HG03108 (cell line): Measurements from ENCODE around the gene LENG8.
A peak's percentile ranks its signal among the peaks of the same experiment; 100 is the strongest.
"Not testable (repeated sequence)": the region's sequence is repeated elsewhere in the genome, so short reads cannot be mapped to it uniquely, and the experiment has no call there.

Experiments used
- ATAC-seq: cut with Tn5 transposase; IDR thresholded peaks from one replicate; pipeline ENCODE4 v1.9.1; 2021; ENCODE audit warnings: moderate library complexity; ENCODE audit not compliant: unreplicated experiment

LENG8 gene

GRCh38 chr19:54460230-54461005 is 11.4 kb downstream of the LENG8 start:
- no peak for ATAC-seq

- no peak for ATAC-seq
These were observed 12.2 kb downstream of the LENG8 start for GRCh38 chr19:54461210-54461609.

DNA sequence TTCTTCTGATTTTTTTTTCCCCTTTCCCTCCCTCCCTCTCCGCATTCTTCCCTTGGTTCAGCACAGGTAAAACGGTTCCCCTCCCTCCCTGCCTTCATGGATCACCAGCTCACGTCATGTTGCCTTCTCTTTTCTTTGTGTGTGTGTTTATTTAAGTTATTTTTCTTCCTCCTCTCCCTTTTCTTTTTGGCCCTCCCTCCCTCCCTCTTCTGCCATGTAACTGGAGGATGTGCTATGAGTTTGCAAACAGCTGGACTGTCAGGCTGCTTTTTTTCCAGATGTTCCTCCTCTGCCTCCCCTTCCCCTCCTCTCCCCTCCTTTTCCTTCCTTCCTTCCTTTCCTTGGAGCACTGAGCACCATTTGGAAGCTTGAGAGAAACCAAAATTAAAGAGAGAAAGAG is 12.6 kb downstream of the LENG8 start:
- ATAC-seq, result no peak

DNA sequence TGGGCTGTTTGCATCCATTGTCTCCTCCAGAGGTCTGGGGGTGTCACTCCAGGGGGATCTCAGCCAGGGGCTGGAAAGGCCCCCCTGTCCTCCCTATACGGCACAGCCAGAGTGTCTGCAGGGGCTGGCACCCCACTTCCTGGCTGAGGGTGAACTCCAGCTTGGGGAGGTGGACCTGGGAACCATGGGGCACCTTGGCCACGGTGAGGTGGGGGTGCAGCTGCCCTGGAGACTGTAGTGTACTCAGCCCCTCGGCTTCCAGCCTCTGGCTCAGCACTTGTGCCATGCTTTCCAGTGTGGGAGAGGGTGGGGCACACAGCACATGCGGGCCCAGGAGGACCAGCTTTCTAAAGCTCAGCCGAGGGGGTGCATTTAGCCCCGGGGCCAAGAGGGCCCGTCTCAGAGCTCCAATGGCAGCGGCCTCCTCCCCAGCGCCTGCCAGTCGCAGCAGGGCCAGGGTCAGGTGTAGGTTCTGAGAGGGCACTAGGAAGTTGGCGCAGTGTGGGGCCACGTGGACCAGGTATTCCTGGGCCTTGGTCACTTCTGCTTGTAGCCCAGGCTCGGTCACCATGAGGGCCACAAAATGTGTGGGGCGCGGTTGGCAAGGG is 13.2 kb downstream of the LENG8 start:
- ATAC-seq, result no peak

GRCh38 chr19:54462655-54463530 is 13.9 kb downstream of the LENG8 start:
- peak; percentile 9 for ATAC-seq

- ATAC-seq, result peak; percentile 42
These were observed 14.6 kb downstream of the LENG8 start, which contains the start of gene LENG9 for GRCh38 chr19:54463531-54464043. Gene LENG9, minus strand, starts transcription at chr19:54463778. Its CDS starts 252 bp downstream, at chr19:54463526.

DNA sequence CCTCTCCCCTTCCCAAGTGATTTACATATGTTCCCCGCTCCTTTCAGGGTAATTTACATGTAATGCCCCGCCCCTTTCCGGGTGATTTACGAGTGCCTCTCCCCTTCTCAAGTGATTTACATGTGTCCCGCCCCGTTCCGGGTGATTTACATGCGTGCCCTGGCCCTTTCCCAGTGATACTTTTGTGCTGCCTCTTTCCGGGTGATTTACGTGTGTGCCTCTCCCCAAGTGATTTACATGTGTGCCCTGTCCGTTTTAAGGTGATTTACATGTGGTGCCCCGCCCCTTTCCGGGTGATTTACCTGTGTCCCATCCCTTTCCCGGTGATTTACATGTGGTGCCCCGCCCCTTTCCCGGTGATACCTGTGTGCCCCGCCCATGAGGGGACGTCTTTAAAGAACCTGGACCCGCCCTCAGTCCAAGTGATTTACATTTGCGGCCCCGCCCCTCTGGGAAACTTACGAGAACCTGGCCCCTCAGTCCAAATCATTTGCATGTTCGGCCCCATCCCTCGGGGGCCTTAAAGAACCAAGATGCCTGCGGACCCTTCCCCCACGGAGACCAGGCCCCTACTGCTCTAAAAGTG is 15.1 kb downstream of the LENG8 start:
- peak; percentile 32 for ATAC-seq

DNA sequence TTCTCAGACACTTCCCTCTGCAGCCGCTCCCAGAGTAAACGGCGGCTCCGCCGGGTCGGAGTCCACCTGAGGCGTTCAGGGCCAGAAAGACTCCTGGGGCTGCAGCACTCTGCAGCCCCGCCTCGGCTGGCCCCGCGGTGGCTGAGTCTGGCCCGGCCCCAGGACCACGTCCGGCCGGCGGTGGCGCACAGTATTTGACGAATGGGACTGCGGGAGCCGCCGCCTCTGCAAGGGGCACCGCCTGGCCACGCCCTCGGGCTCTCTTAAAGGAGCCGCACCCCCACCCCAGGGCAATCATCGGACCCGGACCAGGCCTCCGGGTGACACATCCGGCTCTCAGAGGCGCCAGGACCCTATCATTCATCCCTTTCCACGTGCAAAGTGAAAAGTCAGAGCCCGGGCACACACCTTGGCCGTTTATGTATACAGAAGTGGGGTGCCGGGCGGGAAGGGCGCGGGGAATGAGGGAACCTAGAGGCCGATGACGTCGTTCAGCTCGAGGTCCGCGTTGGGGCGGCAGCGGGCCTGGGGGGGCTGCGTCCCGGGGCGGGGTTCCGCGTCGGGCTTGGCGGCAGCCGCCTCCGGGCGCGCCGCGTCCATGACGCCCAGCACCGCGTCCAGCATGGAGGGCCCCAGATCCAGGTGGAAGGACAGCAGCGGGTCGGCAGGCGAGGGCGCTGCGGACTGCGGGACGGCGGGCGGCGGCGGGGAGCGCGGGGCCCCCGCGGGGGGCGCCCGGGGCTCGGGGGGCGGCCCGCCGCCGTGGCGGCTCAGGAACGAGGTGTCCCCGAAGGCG is 15.8 kb downstream of the LENG8 start:
- peak; percentile 34 for ATAC-seq

DNA sequence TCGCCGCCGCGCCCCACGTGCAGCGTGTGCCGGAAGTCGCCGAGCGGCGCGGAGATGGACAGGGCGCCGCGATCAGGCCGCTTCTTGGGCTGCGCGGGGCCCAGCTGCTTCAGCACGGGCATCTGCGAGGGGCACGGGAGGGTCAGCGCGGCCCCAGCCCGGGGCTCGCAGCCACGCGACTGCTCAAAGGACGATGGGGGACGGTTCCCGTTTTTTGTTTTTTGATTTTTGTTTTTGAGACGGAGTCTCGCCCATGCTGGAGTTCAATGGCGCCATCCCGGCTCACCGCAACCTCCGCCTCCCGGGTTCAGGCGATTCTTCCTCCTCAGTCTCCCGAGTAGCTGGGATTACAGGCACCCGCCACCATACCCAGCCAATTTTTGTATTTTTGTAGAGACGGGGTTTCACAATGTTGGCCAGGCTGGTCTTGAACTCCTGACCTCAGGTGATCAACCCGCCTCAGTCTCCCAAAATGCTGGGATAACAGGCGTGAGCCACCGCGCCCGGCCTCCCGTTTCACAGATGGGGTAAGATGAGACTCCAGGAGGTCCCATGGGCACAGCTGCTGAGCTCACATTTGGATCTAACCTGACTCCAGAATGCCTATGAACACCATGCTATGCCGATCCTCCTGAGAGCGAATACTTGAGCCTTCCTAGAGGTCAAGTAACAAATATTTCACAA is 16.6 kb downstream of the LENG8 start:
- ATAC-seq, result no peak

DNA sequence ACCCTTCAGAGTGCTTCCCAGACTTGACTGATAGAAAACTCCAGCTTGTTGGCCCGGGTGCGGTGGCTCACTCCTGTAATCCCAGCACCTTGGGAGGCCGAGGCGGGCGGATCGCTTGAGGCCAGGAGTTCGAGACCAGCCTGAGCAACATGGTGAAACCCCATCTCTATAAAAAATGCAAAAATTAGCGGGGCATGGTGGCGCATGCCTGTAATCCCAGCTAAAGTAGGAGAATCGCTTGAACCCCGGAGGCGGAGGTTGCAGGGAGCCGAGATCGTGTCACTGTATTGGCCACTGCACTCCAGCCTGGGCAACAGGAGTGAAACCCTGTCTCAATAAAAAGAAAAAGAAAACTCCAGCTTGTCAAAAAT is 17.1 kb downstream of the LENG8 start:
- not testable (repeated sequence) for ATAC-seq

- no peak for ATAC-seq
These were observed 20.5 kb downstream of the LENG8 start for GRCh38 chr19:54469496-54469934.

DNA sequence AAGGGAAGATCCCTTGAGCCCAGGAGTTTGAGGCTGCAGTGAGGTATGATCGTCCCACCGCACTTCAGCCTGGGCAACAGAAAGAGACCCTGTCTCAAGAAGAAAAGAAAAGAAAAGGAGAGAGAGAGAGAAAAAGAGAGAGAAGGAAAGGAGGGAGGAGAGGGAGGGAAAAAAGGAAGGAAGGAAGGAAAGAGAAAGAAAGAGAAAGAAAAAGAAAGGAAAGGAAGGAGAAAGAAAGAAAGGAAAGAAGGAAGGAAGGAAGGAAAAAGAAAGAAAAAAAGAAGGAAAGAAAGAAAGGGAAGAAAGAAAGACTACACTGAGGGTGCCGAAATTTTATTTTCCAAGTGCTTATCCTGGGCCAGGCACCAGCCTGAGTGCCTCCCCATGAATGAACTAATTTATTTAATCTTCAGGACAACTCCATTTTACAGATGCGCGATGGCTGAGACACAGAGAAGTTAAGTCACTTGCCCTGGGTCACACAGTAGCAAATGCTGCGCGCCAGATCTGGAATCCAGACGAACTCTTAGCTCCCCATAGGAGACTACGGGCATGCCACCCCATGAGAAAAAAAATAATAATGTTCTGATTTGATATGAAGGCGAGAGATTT is 21.4 kb downstream of the LENG8 start:
- ATAC-seq, result no peak

GRCh38 chr19:54470991-54471782 is 22.2 kb downstream of the LENG8 start:
- ATAC-seq, result no peak

DNA sequence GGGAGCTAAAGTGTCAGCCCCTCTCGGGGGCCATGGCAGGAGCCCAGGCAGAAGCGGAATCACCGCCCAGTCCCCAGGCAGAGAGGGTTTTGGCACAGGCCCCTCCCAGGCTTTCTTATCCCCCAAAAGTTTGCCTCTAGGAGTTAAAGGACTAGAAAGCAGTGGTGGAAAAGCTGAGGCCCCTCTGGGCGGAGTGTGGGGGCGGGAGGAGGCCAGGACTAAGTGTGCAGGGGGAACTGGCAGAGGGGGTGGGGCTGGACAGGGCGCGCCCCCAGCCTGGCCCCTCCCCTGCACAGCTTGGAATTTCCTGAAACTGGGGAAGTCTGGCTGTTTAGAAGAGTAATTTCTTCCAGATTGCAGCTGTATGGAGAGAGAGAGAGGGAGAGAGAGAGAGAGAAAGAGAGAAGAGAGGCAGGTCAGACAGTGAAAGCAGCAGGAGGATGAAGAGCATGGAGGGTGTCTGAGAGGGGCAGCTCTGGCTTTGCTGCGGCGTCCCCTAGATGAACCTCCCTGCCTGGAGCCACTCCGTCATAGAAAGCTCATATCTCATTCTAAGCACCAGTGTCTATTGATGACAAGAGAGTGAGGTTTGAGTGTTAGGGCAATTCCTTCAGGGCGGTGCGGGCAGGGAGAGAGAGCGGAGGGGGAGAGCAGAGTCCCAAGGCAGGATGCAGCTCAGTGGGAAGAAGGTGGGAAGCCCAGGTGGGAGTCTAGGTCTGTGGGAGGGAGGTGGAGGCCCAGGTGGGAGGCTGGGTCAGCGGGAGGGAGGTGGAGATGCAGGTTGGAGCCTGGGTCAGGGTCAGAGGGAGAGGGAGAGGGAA is 24.3 kb downstream of the LENG8 start, which contains the start of gene CDC42EP5:
CDC42EP5 (minus strand) TSS at position 226 of the 821 bp plus-strand sequence. CDS start 7,749 bp downstream, outside the sequence.
- ATAC-seq, result no peak

- ATAC-seq, result no peak
These were observed 24.9 kb downstream of the LENG8 start for GRCh38 chr19:54473892-54474372.

DNA sequence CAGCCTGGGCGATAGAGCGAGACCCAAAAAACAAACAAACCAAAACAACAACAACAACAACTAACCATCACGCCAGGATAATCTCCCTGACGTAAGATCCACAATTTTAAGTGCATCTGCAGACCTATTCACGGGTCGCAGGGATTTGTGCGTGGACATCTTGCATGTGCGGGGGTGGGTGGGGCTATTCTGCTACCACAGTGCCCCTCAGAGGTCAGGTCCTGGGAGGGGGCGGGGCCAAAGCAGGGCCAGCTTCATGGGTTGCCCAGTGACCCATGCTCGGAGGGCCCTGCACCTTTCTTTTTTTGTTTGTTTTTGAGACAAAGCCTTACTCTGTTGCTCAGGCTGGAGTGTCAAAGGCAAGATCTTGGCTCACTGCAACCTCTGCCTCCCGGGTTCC is 26.7 kb downstream of the LENG8 start:
- no peak for ATAC-seq

GRCh38 chr19:54477650-54478049 is 28.7 kb downstream of the LENG8 start:
- no peak for ATAC-seq
